ENCODE results near the gene RELA. TPM values are rescaled to one million over a fixed set of nuclear protein-coding genes. Genes with fewer than 3 reads are reported as not detected.

RELA gene
- total RNA-seq, 1 donor from 2014 or later: 106 TPM

GRCh38 chr11:65672180-65672860 lies 9.6 kb upstream of the RELA start:
- intact Hi-C loops (cut with micrococcal nuclease): no loop called here

GRCh38 chr11:65663639-65664200 lies 1.0 kb upstream of the RELA start:
- intact Hi-C loops (cut with micrococcal nuclease): loop anchor here (1.0 to 5.0 kb wide), 6 partner anchors 10 to 254 kb away; partner anchors contain the start of genes C11orf68, DRAP1, PCNX3 and SIPA1

GRCh38 chr11:65662247-65662798 lies 393 bp downstream of the RELA start:
- intact Hi-C loops (cut with micrococcal nuclease): loop anchor here (5.0 kb wide), 2 partner anchors 155 to 255 kb away; partner anchors contain the start of genes C11orf68 and DRAP1

- intact Hi-C loops (cut with micrococcal nuclease): loop anchor here (5.0 kb wide), 2 partner anchors 156 to 256 kb away; partner anchors contain the start of genes C11orf68 and DRAP1
Observed at GRCh38 chr11:65661599-65662246, 993 bp downstream of the RELA start.

GRCh38 chr11:65660908-65661307 lies 1.8 kb downstream of the RELA start:
- intact Hi-C loops (cut with micrococcal nuclease): loop anchor here (5.0 kb wide), 2 partner anchors 156 to 256 kb away; partner anchors contain the start of genes C11orf68 and DRAP1

GRCh38 chr11:65660038-65660437 lies 2.7 kb downstream of the RELA start:
- intact Hi-C loops (cut with micrococcal nuclease): loop anchor here (5.0 kb wide), 2 partner anchors 157 to 257 kb away; partner anchors contain the start of genes C11orf68 and DRAP1

GRCh38 chr11:65658174-65659021 lies 4.3 kb downstream of the RELA start:
- intact Hi-C loops (cut with micrococcal nuclease): no loop called here

- intact Hi-C loops (cut with micrococcal nuclease): no loop called here
Observed at GRCh38 chr11:65657426-65657825, 5.3 kb downstream of the RELA start.

- intact Hi-C loops (cut with micrococcal nuclease): no loop called here
Observed at GRCh38 chr11:65655570-65656332, 7.0 kb downstream of the RELA start.

- intact Hi-C loops (cut with micrococcal nuclease): no loop called here
Observed at GRCh38 chr11:65654375-65655349, 8.1 kb downstream of the RELA start.

- intact Hi-C loops (cut with micrococcal nuclease): loop anchor here (1.0 to 2.0 kb wide), 3 partner anchors 10 to 205 kb away; partner anchors contain the start of genes CFL1 and KAT5
Observed at GRCh38 chr11:65653229-65654225, 9.2 kb downstream of the RELA start.

GRCh38 chr11:65652511-65653228 lies 10.0 kb downstream of the RELA start:
- intact Hi-C loops (cut with micrococcal nuclease): loop anchor here (1.0 to 2.0 kb wide), 7 partner anchors 11 to 309 kb away; partner anchors contain the start of genes CFL1, KAT5, PCNX3 and SART1

- intact Hi-C loops (cut with micrococcal nuclease): loop anchor here (1.0 to 2.0 kb wide), 5 partner anchors 13 to 309 kb away; partner anchors contain the start of genes CFL1, PCNX3 and SART1
Observed at GRCh38 chr11:65651589-65652510, 10.9 kb downstream of the RELA start.

GRCh38 chr11:65651339-65651588 lies 11.5 kb downstream of the RELA start:
- intact Hi-C loops (cut with micrococcal nuclease): no loop called here

- intact Hi-C loops (cut with micrococcal nuclease): no loop called here
Observed at GRCh38 chr11:65650547-65651338, 12.0 kb downstream of the RELA start.
